T-helper 9 cell (primary cell): ENCODE results near the gene NID1.

Experiments
- DNase-seq: peaks from one replicate; pipeline ENCODE4 v3.0.0-alpha.2; 2020
- total RNA-seq, 2 donors: gene quantifications; one replicate each; lab custom pipeline; 2026; lab: John Stamatoyannopoulos, UW

The NID1 gene
- total RNA-seq: 0.24 to 0.91 reads per million in 2 donors

DNA sequence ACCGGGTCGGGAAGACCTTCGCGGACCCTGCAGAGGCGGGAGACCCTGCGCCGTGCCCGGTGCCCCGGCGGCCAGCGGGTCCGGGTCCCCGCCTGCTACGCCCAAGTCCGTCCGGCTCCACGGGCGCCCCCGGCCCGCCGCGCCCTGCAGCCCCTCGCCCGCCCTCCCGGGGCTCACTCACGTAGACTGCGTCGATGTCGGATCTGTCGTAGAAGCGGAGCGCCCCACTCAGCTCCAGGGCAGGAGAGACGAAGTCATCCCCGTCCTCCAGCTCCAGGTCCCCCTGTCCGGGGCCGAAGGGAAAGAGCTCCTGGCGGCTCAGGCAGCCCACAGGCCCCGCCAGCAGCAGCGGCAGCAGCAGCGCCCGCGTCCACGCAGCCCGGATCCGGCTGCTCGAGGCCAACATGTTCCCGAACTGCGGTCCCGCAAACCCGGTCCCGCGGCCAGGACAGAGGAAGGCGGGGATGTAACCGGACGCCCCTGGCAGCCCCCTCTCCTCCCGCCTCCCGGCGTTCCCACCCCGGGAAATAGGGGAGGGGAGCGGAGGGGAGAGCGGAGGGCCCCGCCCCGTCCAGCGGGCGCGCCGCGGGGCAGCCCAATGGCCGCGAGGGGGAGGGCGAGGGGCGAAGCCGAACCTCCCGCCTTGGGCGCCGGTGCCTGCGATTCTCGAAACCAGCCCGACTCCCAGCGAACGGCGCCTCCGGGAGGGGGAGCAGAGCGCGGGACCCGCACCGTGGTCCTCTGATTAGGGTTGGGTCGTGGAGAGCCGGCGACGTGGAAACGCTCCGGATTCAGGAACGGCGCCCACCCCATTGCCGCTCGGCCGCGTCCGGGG lies at the start of gene NID1:
Gene NID1 (minus strand): TSS at position 417 of the 835 bp plus-strand sequence. CDS start 11 bp downstream, at position 406.
- DNase-seq: peak; percentile 7

DNA sequence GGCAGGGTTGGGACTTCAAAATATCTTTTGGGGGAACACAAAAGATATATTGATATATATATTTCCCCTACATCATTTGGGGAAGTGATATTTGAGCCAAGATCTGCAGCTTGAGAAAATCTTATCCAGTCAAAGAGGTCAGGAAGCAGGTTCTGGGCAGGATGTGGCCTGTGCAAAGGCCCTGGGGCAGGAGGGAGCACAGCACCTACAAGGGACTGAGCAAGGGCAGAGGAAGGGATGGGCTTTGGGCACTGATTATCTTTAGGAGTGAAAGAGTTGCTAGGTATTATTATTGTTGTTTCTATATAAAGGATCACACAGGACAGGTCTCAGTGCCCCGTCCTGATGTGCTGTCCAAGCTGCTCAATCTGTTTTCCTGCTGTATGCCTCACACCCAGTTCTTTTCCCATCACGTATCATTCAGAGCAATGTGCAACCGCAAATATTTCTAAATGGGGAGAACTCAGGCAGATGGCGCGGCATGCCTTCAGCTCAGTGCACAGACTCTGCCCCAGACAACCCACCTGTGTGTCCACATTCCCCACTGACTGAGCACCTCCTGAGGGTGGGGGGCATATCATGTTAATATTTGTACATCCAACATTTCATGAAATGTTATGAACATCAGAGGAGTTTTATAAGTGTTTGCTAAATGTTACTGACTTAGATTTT lies 49.3 kb upstream of the NID1 start:
- no peak for DNase-seq

DNA sequence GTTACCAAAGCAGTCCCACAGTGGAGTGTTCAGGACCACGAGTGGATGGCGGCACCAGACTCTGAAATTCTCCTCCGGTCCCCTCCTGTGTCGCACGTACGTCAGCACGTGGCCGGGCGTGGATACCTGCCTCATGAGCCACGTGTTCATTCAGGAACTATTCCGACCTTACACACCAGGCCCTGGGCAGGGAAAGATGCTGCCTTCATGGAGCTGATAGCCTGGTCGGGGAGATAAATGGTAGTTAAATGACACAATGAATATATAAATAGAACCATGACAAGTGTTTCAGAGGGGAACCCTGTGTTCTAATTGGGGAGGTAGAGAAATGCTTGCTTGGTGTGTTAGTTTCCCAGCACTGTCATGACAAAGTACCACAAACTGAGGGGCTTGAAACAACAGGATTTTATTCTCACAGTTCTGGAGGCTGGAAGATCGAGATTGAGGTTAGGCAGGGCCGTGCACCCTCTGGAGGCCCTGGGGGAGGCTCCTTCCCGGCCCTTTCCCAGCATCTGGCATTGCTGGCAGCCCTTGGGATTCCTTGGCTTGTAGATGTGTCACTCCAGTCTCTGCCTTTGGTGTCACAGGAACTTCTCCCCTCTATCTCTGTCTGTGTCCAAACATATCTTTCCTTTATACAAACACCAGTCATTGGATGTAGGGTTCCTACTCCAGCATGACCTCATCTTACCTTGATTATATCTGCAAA lies 48.6 kb upstream of the NID1 start:
- DNase-seq: no peak

GRCh38 chr1:236112332-236112627 lies 47.4 kb upstream of the NID1 start:
- DNase-seq: no peak

GRCh38 chr1:236111527-236112331 lies 46.8 kb upstream of the NID1 start:
- DNase-seq: no peak

GRCh38 chr1:236110137-236110536 lies 45.2 kb upstream of the NID1 start:
- no peak for DNase-seq

- no peak for DNase-seq
Observed at GRCh38 chr1:236108027-236108648, 43.2 kb upstream of the NID1 start.

DNA sequence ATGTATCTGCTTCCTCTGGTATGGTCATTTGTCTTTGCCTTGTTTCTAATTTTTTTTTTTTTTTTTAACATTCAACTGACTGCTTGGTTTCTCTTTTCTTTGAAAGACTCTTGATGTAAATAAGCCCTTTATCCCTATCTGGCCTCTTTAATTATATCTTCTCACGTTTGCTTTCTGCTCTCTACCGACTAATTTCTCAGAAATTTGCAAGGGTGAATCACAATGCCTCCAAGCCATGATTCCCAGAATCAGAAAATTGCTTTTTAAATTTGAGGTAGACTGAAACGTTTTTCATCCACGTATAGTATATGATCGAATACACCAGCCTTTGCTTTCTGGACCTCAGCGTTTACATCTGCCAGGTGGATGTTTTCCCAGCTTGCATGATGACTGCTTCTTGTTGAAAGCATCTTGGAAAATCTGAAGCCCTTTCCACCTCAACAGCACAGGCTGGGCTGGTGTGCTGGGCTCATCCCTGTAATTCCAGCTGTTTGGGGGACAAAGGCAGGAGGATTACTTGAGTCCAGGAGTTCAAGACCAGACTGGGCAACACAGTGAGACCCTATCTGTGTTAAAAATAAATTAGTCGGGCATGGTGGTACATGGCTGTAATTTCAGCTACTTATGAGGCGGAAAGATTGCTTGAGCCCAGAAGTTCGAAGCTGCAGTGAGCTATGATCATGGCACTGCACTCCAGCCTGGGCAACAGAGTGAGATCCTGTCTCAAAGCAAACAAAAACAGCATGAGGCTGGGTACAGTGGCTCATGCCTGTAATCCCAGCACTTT lies 42.4 kb upstream of the NID1 start:
- DNase-seq: no peak

DNA sequence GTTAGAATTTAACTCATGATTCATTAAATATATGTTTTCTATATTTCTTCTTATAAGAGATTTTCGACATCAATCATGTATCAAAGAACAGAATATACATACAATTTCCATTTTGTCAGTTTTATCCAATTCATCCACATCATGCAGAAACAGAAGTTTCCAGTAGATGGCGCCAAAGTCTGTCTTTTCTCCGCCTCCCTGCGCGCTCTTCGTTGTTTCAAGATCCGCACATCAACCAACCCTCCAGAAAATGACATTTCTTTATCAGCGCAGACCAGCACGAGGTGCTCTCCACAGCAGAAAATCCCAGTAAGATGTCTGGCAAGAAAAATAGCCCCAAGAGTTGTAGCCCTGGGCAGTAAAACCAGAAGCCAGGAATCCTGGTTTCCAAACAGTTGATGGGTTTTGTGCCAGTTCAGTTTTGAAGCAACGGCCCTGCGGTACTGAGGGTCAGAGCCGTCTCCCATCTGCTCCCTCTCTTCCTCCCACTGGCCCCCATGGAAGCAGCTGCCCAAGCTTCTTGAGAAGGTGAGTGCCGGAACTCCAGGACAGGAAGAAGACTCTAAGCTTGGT lies 38.8 kb upstream of the NID1 start:
- peak; percentile 46 for DNase-seq

GRCh38 chr1:236103059-236103458 lies 38.2 kb upstream of the NID1 start:
- DNase-seq: no peak

DNA sequence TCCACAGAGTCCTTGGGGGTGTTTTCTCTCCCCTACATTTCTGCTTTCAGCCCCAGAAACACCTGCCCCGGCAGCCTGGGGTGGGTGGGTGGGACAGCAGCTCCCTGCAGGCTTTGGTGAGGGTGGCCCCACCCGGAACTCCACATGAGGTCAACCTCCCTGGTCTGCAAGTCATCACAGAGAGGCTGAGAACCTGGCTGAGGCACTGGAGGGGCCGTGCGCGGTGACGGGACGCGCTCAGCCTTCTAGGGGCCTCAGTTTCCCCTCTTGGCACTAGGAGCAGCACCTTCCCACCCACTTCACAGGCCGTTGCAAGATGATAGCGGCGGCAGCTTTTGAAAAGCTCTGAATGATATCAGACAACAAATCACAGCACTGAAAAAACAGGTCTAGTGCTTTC lies 37.7 kb upstream of the NID1 start:
- no peak for DNase-seq

- DNase-seq: no peak
Observed at GRCh38 chr1:236101233-236102200, 36.6 kb upstream of the NID1 start.

- no peak for DNase-seq
Observed at GRCh38 chr1:236100799-236101198, 35.9 kb upstream of the NID1 start.

DNA sequence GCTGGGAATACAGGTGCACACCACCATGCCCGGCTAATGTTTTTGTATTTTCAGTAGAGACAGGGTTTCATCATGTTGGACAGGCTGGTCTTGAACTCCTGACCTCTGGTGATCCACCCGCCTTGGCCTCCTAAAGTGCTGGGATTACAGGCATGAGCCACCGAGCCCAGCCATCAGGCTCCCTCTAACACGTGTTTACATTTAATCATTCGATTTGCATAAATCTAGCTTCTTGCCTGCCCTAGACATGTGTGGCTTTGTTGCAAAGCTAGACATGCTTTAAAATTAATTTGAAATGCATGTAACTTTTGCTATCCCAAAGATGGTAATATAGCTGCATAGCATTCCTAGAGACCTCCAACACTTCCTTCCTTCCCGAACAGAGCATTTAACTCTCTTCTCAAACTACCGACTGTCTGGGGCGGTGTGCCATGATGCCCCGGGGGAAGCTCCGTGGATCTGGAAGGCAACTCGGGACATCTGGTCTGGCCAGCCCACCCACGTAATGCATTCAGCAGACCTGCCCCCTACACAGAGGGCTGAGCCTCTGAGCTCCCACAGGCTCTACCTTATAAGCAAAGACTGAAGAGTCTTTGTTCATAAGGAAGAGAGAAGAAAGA lies 34.6 kb upstream of the NID1 start:
- no peak for DNase-seq

- no peak for DNase-seq
Observed at GRCh38 chr1:236098267-236098666, 33.4 kb upstream of the NID1 start.

DNA sequence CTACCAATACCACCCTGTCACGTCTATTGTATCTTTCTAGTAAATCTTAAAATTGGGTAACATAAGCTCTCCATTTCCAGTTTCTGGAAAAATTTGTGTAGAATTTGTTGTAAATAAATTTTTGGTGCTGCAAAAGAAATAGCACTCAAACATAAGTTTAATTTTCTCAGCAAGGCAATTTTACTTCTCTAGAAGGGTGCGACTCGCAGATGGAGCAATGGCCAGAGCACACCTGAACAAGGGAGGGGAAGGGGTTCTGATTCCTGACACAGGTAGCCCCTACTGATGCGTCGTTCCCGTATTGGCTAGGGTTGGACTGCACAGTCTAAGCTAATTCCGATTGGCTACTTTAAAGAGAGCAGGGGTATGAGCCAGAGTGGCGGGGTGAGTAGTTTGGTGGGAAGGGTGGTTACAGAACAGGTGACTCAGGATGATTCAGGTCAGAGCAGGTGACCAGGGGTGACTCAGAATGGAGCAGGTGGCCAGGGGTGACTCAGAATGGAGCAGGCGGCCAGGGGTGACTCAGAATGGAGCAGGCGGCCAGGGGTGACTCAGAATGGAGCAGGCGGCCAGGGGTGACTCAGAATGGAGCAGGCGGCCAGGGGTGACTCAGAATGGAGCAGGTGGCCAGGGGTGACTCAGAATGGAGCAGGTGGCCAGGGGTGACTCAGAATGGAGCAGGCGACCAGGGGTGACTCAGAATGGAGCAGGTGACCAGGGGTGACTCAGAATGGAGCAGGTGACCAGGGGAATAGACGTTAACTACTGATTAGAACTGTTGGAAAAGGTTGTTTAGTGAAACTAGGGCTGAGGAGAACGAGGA lies 32.0 kb upstream of the NID1 start:
- DNase-seq: peak; percentile 78

- DNase-seq: no peak
Observed at GRCh38 chr1:236095705-236096520, 31.0 kb upstream of the NID1 start.

DNA sequence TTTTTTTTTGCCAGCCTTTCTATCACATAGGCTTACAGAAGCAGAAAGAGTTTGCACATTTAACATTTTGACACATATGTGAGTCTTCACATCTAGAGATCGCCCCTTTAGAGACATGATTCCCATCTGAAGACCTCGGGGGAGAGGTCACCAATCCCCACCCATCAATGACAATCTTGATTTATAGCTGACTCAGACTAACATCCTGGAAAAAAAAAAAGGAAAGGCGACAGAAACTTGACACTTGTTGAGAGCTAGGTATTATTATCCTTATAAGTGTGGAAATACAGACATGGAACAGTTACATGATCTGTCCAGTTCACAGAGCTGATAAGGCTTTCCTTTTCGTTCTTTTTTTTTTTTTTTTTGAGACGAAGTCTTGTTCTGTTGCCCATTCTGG lies 28.0 kb upstream of the NID1 start:
- no peak for DNase-seq
